HPDE6-E6E7 (cell line): ENCODE measurements around the gene SRGAP3.

Source experiments
- DNase-seq: peaks from one replicate; pipeline ENCODE4 v3.0.0; 2011; ENCODE audit warnings: missing footprints; ENCODE audit errors: extremely low spot score

Gene SRGAP3

DNA sequence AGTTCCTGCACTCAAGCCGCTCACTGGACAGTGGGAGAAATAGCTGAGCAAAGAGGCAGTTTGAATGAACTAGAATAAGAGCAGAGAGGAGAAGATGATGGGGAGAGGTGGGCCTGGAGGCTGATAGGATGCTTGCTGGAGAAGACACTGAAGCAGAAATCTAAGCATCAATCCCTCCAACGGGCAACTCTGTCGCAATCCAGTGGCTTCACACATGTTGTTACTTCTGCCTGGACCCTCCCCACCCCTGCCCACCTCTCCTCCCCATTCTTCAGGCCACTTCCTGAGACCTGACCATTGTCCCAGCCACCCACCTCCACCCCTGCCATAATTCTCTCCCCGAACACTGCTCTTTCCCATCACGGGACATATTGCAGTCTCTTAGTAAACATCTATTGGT is 76.0 kb downstream of the SRGAP3 start:
- no peak for DNase-seq

DNA sequence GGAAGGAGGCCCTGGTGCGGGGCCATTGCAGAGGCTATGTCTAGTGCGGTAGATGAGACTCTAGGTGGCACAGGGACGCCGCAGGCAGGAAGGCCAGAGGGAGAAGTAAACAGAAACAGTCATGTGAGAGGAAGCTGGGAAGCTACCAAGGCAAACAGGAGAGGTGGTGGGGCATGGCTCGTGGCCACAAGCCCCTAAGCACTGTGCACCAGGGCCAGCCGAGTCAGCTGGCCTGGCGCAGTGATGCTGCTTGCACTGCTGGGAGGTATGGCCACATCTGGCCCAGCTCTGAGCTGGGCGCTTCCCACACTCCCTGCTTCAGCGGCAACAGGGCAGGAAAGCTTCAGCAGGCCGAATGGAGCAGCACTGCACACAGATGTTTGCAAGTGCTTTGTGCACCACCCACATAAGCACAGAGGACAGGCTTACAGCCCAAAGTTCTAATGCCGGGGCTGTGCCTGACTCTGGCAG is 76.6 kb downstream of the SRGAP3 start:
- no peak for DNase-seq

GRCh38 chr3:9170851-9171160 is 78.6 kb downstream of the SRGAP3 start:
- DNase-seq, result no peak

- DNase-seq, result no peak
These were observed 79.2 kb downstream of the SRGAP3 start for GRCh38 chr3:9169956-9170850.

- DNase-seq, result peak; percentile 12
These were observed 80.1 kb downstream of the SRGAP3 start for GRCh38 chr3:9169326-9169725.

GRCh38 chr3:9168241-9168741 is 81.2 kb downstream of the SRGAP3 start:
- no peak for DNase-seq

GRCh38 chr3:9167222-9167621 is 82.2 kb downstream of the SRGAP3 start:
- no peak for DNase-seq

DNA sequence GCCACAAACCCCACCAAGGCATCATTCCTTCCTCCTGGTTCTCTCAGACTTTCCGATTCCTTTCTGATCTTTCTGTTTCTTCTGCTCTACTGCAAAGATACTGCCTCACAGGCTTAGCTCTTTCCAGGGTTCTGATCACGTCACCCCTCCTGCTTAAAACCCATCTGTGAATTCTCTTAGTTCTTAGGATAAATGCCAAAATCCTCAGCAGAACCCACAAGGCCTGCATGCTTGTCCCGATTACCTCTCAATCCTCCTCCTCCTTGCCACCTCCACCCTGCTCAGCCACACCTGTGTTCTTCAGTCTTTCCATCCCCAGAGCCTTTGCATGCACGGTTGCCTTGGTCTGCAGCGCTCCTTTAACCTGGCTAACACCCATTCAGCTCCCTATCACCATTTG is 84.0 kb downstream of the SRGAP3 start:
- no peak for DNase-seq

DNA sequence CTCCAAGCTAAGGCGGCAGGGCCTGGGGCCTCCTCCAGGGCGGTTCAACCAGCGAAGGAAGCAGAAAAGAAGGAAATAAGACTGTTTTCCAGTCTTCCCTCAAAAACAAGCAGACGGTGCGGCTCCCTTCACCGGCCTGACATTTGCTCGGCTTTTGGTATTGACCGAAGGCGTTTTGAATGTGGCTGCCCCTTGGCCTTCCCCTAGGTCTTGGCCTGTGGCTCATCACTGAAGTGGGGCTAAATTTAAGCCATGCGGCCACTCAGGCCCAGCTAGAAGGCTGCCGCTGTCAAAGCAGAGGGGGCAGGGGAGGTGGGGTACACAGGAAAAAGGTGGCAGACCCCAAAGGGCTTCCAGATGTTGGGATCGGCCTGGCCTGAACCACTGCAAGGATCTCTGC is 86.2 kb downstream of the SRGAP3 start:
- no peak for DNase-seq

DNA sequence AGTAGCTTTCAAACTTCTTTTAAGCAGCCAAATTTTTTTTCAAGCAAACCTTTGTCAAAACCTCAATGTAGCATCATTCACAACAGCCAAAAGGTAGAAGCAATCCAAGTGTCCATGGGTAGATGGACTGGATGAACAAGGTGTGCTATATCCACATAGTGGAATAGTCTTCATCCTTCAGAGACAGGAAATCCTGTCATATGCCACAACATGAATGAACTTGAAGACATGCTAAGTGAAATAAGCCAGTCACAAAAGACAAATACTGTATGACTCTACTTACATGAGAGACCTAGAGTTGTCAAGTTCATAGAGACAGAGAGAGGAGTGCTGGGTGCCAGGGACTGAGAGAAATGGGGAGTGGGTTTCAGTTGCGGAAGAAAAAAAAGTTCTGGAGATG is 87.6 kb downstream of the SRGAP3 start:
- no peak for DNase-seq

DNA sequence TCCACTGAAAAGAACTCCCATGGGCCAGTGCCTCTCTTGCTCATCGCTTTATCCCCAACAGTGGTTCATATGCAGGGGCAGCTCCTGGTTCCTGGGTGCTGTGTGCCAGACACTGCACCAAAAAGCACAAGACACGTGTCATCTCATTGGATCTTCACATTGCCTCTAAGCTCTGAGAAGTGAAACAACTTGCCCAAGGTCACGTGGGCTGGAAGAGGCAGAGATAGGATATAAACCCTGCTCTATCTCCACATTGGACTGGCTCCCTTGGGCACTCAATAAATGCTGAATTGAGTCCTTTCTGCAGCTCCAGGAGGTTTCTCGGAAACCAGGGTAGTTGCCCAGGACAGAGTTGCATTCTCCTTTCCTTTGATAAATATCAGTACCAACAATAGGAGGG is 88.1 kb downstream of the SRGAP3 start:
- DNase-seq, result no peak

GRCh38 chr3:9158865-9159630 is 90.4 kb downstream of the SRGAP3 start:
- DNase-seq, result no peak

DNA sequence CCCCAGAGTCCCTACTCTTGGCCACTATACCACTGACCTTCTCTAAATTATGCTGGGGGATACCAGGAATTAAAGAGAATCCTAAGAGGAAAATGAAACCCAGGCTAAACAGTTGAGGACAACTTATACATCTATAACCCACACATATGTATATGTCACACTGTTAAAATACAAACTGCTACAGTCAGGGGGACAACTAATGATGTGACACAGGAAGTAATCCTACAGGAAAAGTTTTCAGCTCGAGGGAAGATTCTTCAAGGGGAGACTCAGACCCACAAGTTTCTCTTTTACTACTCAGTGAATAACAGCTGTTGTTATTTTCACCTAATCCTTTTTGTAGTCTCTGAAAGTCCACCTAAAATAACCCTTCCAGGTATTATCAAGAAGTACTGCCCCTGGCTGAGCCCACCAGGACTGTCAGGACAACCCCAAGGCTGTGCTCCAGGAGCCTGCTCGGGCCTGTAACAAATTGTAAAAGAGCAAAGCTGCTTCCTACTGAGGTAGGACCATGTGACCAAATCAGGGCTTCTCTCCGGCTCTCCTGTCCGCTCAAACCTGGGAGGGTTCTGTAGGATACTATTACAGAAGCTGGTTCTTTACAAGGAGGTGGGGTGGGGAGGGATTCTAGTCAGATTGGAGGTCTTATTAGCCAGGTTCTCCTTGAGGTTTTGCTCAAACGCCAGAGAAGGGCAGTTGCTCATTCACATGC is 91.6 kb downstream of the SRGAP3 start:
- DNase-seq, result no peak

DNA sequence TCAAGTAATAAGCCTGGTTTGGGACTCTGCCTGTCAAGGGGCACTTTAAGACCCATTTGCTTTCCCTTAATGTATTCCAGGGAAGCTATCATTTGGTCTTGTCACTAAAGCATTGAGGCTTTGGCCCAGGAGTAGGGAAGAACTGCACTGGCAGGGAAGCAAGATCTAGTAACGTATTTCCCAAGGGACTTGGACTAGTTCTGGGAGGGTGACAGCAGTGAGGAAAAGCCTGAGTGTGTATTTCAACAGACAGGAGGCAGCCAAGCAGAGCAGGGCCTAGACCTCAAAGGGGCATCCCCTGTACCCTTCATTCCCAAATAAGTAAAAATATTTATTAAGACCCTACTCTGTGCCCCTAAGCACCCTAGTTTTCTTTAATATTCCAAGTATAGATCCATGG is 92.8 kb downstream of the SRGAP3 start:
- DNase-seq, result no peak

DNA sequence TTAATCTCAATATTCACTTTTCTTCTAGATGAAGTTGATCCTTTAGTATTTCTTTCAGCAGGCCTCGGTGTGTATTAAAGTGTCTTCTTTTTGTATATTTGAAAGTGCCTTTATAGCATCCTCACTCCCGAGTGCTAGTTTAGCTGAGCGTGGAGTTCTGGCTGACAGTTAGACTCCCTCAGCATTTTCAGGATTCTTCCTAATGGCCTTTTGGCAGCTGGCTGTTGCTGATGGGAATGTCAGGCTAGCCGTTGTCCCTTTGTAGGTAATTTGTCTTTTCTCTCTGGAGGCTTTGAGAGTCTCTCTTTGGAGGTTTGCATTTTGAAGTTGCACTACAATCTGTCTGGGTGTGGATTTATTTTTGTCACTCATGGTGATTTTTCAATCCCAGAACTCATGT is 94.4 kb downstream of the SRGAP3 start:
- no peak for DNase-seq

GRCh38 chr3:9153904-9154619 is 95.4 kb downstream of the SRGAP3 start:
- DNase-seq, result no peak

- no peak for DNase-seq
These were observed 98.2 kb downstream of the SRGAP3 start for GRCh38 chr3:9151240-9151639.

DNA sequence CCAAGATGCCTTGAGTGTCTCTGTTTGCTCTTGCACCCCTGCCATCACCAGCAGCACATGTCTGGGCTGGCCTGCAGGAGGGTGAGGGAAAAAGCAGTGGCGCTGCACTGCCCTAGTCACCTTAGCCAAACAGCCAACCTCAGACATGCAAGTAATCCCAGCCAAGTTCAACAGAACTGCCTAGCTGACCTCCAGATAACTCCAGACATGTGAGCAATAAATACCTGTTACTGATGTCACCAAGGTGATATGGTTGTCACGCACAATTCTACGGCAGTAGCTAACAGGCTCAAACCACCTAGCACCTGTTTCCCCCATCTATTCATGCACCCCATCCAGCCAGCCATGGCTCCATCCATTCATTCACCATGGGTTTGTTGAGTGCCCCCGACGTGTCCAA is 99.9 kb downstream of the SRGAP3 start:
- DNase-seq, result no peak

- DNase-seq, result no peak
These were observed 101.6 kb downstream of the SRGAP3 start for GRCh38 chr3:9147896-9148266.

DNA sequence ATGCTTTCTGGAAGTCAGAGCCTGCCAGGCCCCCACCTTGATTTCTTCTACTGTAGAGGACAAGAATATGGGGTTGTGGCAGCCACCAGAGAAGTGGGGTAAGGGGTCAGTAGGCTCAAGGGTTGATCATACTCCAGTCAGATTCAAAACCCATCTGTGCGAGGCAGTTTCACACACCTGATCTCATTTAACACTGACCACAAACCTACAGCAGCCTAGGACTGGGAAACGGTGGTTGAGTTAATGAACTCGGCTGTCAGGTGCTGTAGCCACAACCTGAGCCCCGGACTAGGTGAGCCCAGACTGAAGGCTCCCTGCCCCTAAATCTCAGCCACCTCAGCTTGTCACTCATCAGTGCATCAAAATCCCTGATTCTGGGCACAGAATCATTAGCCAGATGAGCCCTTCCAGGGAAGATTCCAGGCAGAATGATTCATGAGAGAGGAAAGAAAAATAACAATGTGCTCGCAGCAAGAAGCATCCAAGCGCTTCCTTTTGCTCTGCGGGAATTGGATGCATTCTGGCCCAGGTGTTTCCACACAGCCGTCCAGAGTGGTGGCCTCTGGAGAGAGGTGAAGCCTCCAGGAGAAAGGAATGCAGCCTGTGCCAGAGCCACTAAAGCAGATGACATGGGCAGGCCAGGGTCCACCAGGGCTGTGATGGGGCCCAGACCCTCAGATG is 102.1 kb downstream of the SRGAP3 start:
- DNase-seq, result no peak
